ENCODE data around the gene FMN1.
"Not testable (repeated sequence)": the region's sequence is repeated elsewhere in the genome, so short reads cannot be mapped to it uniquely, and the experiment has no call there.

- TF ChIP-seq, protein P1, sequence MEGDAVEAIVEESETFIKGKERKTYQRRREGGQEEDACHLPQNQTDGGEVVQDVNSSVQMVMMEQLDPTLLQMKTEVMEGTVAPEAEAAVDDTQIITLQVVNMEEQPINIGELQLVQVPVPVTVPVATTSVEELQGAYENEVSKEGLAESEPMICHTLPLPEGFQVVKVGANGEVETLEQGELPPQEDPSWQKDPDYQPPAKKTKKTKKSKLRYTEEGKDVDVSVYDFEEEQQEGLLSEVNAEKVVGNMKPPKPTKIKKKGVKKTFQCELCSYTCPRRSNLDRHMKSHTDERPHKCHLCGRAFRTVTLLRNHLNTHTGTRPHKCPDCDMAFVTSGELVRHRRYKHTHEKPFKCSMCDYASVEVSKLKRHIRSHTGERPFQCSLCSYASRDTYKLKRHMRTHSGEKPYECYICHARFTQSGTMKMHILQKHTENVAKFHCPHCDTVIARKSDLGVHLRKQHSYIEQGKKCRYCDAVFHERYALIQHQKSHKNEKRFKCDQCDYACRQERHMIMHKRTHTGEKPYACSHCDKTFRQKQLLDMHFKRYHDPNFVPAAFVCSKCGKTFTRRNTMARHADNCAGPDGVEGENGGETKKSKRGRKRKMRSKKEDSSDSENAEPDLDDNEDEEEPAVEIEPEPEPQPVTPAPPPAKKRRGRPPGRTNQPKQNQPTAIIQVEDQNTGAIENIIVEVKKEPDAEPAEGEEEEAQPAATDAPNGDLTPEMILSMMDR (IDR thresholded peaks at IDR 0.05) = not testable (repeated sequence)
- TF ChIP-seq POLR2A (IDR thresholded peaks at IDR 0.05) = not testable (repeated sequence)
Measured at GRCh38 chr15:33069903-33070302, 124.6 kb downstream of the FMN1 start.

All from esophagus squamous epithelium (tissue), 4 donors.